HEK293T (cell line): Measurements from ENCODE around the gene GOLT1A.

ENCODE experiments used
- CTBP1 ChIP-seq: fragments of 450-650 bp; IDR thresholded peaks from 2 replicates; pipeline ENCODE4 v1.6.1; 2016; ENCODE audit warnings: borderline replicate concordance
- FOXK2 ChIP-seq: fragments of 450-650 bp; IDR thresholded peaks from 2 replicates; pipeline ENCODE4 v1.6.1; 2016; ENCODE audit warnings: mild to moderate bottlenecking
- FOXM1 ChIP-seq: fragments of 450-650 bp; IDR thresholded peaks from 2 replicates; pipeline ENCODE4 v1.6.1; 2017; ENCODE audit warnings: mild to moderate bottlenecking, borderline replicate concordance
- L3MBTL2 ChIP-seq: fragments of 450-650 bp; conservative IDR thresholded peaks from 2 replicates; pipeline ENCODE4 v1.6.1; 2016; ENCODE audit warnings: mild to moderate bottlenecking
- LEF1 ChIP-seq: fragments of 450-650 bp; IDR thresholded peaks from 2 replicates; pipeline ENCODE4 v1.6.1; 2017; ENCODE audit warnings: mild to moderate bottlenecking, borderline replicate concordance
- SP1 ChIP-seq: fragments of 450-650 bp; IDR thresholded peaks from 2 replicates; pipeline ENCODE4 v1.6.1; 2017
- TARDBP ChIP-seq: fragments of 450-650 bp; IDR thresholded peaks from 2 replicates; pipeline ENCODE4 v1.6.1; 2016

GRCh38 chr1:204255966-204256365 lies 42.2 kb upstream of the GOLT1A start:
- TF ChIP-seq FOXM1: no peak
- no peak for TF ChIP-seq FOXK2
- no peak for TF ChIP-seq TARDBP
- TF ChIP-seq LEF1: no peak
- no peak for TF ChIP-seq SP1
- no peak for TF ChIP-seq CTBP1
- TF ChIP-seq L3MBTL2: no peak
